Measurements from ENCODE around the gene WDR90. TPM values are rescaled to one million over a fixed set of nuclear protein-coding genes. Genes with fewer than 3 reads are reported as not detected.

Gene WDR90
- total and polyA plus RNA-seq, 2 of the 13 experiments (the other 11 are each of a cell fraction or from before 2014, with no cell fraction given): 14.9 to 28.9 TPM

GRCh38 chr16:678858-679813 lies 30.0 kb downstream of the WDR90 start (continued):
- TF ChIP-seq ZNF546 (CRISPR knock-in tag; conservative IDR thresholded peaks at IDR 0.05) (peak; percentile 31; the same call in 1 of the 2 replicates), NFYB (CRISPR knock-in tag; IDR thresholded peaks at IDR 0.05) (no peak), POGZ (CRISPR knock-in tag; IDR thresholded peaks at IDR 0.05) (0 out of 2 replicates have a peak, but pooled peaks have one; percentile 21), E2F5 (CRISPR knock-in tag; conservative IDR thresholded peaks at IDR 0.05) (no peak), MTA3 (CRISPR knock-in tag; IDR thresholded peaks at IDR 0.05) (no peak), MTF2 (CRISPR knock-in tag; IDR thresholded peaks at IDR 0.05; ENCODE audit: borderline replicate concordance) (no peak), SRSF1 (optimal IDR thresholded peaks at IDR 0.05; ENCODE audit: low read depth, low read length) (peak; percentile 15), ZNF577 (CRISPR knock-in tag; IDR thresholded peaks at IDR 0.05; ENCODE audit: borderline replicate concordance, low read depth) (no peak), ZNF431 (CRISPR knock-in tag; IDR thresholded peaks at IDR 0.05; ENCODE audit: borderline replicate concordance, low read depth) (no peak; the same call in 1 of the 2 replicates), ZFP90 (CRISPR knock-in tag; IDR thresholded peaks at IDR 0.05; ENCODE audit: borderline replicate concordance) (no peak), TEF (CRISPR knock-in tag; IDR thresholded peaks at IDR 0.05) (no peak), ZBTB8A (CRISPR knock-in tag; IDR thresholded peaks at IDR 0.05; ENCODE audit: borderline replicate concordance, low read depth) (no peak), KLF6 (CRISPR knock-in tag; IDR thresholded peaks at IDR 0.05) (no peak), MBD4 (IDR thresholded peaks at IDR 0.05; ENCODE audit: borderline replicate concordance, low read length) (no peak), ZSCAN9 (CRISPR knock-in tag; IDR thresholded peaks at IDR 0.05; ENCODE audit: borderline replicate concordance) (peak; percentile 25; the same call in 1 of the 2 replicates), JARID2 (CRISPR knock-in tag; IDR thresholded peaks at IDR 0.05; ENCODE audit: insufficient replicate concordance) (peak; percentile 42), ZNF687 (CRISPR knock-in tag; IDR thresholded peaks at IDR 0.05) (peak; percentile 80)
